HuH-7.5 (cell line): ENCODE measurements around the gene DGKQ.
"Not testable (repeated sequence)": the region's sequence is repeated elsewhere in the genome, so short reads cannot be mapped to it uniquely, and the experiment has no call there.

Experiments used
- DNase-seq: peaks from one replicate; pipeline ENCODE4 v3.0.0; 2011; ENCODE audit warnings: low spot score

DGKQ gene

GRCh38 chr4:1009542-1010394, 36.4 kb upstream of the DGKQ start:
- DNase-seq = no peak

- no peak for DNase-seq
Observed at GRCh38 chr4:1008840-1009541, 35.6 kb upstream of the DGKQ start.

GRCh38 chr4:1006856-1007255, 33.5 kb upstream of the DGKQ start:
- DNase-seq = no peak

- DNase-seq = no peak
Observed at GRCh38 chr4:1004557-1005485, 31.5 kb upstream of the DGKQ start.

GRCh38 chr4:1004071-1004418, 30.7 kb upstream of the DGKQ start:
- DNase-seq = no peak

GRCh38 chr4:1003271-1004070, 30.1 kb upstream of the DGKQ start:
- DNase-seq = no peak

- DNase-seq = no peak
Observed at GRCh38 chr4:1002631-1003251, 29.4 kb upstream of the DGKQ start.

- DNase-seq = no peak
Observed at GRCh38 chr4:1002131-1002630, 28.8 kb upstream of the DGKQ start.

GRCh38 chr4:1001561-1002130, 28.3 kb upstream of the DGKQ start:
- no peak for DNase-seq

- DNase-seq = no peak
Observed at GRCh38 chr4:1000686-1001260, 27.4 kb upstream of the DGKQ start.

- no peak for DNase-seq
Observed at GRCh38 chr4:999882-1000425, 26.6 kb upstream of the DGKQ start.

GRCh38 chr4:999240-999863, 26.0 kb upstream of the DGKQ start:
- DNase-seq = not testable (repeated sequence)

GRCh38 chr4:998096-998691, 24.8 kb upstream of the DGKQ start:
- no peak for DNase-seq

GRCh38 chr4:997375-998071, 24.2 kb upstream of the DGKQ start:
- peak; percentile 92 for DNase-seq

GRCh38 chr4:996997-997374, 23.6 kb upstream of the DGKQ start:
- DNase-seq = no peak

- DNase-seq = no peak
Observed at GRCh38 chr4:996030-996996, 22.9 kb upstream of the DGKQ start.

GRCh38 chr4:995311-996026, 22.1 kb upstream of the DGKQ start:
- DNase-seq = no peak
